GM19025 (cell line): Measurements from ENCODE around the gene TRIM72.
A peak's percentile ranks its signal among the peaks of the same experiment; 100 is the strongest.
"Not testable (repeated sequence)": the region's sequence is repeated elsewhere in the genome, so short reads cannot be mapped to it uniquely, and the experiment has no call there.

Source experiments
- ATAC-seq: cut with Tn5 transposase; IDR thresholded peaks from one replicate; pipeline ENCODE4 v1.9.1; 2021; ENCODE audit warnings: mild to moderate bottlenecking, low read depth, moderate library complexity; ENCODE audit not compliant: unreplicated experiment

Gene TRIM72

GRCh38 chr16:31213877-31214707 lies at the start of gene TRIM72:
TRIM72 (plus strand) TSS chr16:31214119; CDS start chr16:31214739, 620 bp downstream.
- no peak for ATAC-seq

DNA sequence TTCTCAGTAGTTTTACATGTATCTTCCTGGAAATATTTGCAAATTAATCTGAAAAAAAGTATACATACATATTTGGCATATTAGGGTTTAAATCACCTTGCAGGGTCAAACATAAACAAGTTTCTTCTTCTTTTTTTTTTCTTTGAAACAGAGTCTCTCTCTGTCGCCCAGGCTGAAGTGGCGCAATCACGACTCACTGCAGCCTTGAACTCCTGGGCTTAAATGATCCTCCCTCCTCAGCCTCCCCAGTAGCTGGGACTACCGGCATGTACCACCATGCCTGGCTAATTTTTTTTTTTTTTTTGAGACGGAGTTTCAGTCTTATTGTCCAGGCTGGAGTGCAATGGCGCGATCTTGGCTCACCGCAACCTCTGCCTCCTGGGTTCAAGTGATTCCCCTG lies 46.6 kb upstream of the TRIM72 start:
- no peak for ATAC-seq

DNA sequence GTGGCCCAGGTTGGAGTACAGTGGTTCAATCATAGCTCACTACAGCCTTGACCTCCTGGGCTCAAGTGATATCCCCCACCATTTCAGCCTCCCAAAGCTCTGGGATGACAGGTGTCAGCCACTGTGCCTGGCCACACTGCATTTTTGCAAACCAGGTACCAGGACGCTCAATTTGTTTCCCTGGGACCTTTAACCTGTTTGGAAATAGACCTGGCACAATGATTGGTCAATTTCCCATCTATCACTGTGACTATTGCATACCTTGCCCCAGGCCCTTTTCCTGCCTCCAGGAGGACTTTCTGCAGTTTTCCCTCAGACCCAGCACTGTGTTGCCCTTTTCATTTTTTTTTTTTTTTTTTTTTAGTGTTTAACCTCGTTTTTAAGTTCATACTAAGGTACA lies 45.1 kb upstream of the TRIM72 start:
- ATAC-seq = no peak

- not testable (repeated sequence) for ATAC-seq
These were observed 43.9 kb upstream of the TRIM72 start for GRCh38 chr16:31170048-31170447.

DNA sequence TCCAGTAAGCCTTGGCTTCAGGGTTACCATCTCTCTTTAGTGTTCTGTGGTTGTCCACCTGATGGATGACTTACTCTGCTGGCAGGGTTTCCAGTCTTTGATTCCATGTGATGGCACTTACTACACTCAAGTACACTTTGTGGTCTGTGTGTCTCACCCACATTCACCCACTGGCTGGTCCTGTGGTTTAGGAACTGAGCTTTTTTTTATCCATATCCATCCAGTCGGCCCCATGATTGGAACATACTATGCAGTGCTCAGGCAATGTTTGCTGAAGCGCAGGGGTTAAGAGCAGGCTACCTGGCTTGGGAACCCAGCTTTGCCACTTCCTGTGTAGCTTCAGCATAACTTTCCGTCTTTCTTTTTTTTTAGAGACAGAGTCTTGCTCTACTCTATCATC lies 36.8 kb upstream of the TRIM72 start:
- no peak for ATAC-seq

- ATAC-seq = no peak
These were observed 34.6 kb upstream of the TRIM72 start for GRCh38 chr16:31179219-31179746.

GRCh38 chr16:31179747-31180459 lies 34.0 kb upstream of the TRIM72 start, which contains the start of gene FUS:
FUS (plus strand) TSS chr16:31180139; CDS start chr16:31180215, 76 bp downstream.
- peak; percentile 48 for ATAC-seq

GRCh38 chr16:31181102-31181830 lies 32.7 kb upstream of the TRIM72 start:
- no peak for ATAC-seq

GRCh38 chr16:31182391-31182790 lies 31.5 kb upstream of the TRIM72 start:
- ATAC-seq = no peak

DNA sequence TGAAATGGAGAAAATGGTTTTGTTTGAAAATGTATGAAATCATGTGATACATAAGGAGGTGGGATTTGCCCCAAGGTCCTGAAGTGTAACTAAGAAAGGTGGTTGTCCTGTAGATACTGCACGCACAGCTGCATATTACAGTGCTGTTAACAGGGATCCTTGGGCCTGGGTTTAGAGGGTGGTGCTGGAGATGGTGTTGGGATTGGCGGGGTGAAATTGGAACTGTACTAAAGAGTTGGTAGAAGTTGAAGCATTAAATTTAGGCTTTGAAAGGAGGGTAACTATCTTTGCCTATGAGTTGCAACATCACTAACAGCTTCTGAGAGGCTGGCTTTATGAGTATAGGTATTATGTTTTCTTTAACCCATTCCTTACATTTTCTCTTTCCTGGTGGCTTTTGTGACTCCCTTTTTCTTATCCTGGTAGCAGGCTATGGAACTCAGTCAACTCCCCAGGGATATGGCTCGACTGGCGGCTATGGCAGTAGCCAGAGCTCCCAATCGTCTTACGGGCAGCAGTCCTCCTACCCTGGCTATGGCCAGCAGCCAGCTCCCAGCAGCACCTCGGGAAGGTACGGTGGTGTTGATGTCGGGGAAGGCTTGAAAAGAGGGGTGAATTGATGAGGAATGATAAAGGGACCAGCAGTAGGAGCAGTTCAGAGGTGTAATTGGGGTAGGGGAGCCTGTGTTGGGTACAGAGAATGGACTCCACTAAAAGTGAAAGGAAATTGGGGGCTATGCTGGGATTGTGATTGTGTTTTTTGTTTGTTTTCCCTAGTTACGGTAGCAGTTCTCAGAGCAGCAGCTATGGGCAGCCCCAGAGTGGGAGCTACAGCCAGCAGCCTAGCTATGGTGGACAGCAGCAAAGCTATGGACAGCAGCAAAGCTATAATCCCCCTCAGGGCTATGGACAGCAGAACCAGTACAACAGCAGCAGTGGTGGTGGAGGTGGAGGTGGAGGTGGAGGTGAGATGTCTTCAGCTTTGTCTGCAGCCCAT lies 30.2 kb upstream of the TRIM72 start:
- ATAC-seq = no peak

GRCh38 chr16:31184888-31185287 lies 29.0 kb upstream of the TRIM72 start:
- ATAC-seq = no peak

- ATAC-seq = no peak
These were observed 28.6 kb upstream of the TRIM72 start for GRCh38 chr16:31185339-31185738.

DNA sequence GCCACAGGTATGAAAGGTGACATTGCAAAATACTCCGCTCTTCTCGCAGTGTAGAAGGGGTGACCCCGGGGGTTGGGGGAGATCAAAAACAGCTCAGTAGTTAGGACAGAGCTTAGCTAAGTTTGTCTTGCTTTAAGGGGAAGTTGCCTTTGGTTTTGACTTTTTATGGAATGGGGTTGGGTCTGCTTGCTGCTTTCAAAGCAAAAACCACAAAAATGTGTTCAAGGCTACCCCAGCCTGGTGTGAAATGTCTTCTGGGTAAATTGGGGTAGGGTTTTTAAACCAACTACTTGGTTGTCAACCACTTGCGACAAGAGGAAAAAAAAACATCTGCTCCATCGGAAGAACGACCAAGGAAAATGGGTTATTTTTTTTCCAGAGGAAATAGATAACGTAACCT lies 27.7 kb upstream of the TRIM72 start:
- no peak for ATAC-seq

DNA sequence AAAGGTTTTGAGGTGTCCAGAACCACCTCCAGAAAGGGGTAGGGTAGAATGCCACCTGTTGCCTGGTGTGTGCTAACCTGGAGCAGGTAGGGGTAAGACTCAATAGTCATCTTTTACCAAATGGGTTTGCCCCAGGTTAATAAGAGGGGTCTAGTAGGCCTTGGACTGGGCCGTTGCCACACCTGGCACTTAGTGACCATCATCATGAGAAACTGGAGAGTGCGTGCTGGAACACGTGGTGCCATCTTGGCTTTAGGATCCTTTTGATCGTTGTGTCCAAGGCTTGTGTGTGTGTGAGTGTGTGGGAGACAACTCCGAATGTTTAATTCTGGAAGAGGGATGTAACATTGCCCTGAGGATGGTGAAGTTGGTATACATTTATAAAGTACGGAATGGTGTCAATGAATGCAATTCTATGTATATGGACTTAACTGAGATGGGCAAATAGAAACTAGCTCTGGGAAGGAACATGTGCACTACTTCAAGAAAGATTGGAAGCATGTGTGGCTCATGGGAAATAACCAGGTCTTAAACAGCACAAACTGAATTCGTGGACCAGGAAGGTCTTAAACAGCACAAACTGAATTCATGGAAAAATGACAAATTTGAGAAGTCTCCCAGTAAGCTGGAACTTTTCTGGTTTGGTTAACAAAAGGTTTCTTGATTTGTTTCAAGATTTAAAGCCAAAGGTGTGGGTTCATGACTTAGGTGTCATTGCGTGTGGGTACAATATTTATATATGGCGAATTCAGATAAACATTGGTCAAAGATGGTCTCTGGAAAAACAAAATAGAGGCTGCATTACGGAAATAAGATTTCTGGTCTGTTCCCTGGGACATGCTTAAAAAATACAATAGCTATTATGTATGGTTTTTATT lies 26.8 kb upstream of the TRIM72 start:
- no peak for ATAC-seq

GRCh38 chr16:31187808-31188189 lies 26.1 kb upstream of the TRIM72 start:
- no peak for ATAC-seq

DNA sequence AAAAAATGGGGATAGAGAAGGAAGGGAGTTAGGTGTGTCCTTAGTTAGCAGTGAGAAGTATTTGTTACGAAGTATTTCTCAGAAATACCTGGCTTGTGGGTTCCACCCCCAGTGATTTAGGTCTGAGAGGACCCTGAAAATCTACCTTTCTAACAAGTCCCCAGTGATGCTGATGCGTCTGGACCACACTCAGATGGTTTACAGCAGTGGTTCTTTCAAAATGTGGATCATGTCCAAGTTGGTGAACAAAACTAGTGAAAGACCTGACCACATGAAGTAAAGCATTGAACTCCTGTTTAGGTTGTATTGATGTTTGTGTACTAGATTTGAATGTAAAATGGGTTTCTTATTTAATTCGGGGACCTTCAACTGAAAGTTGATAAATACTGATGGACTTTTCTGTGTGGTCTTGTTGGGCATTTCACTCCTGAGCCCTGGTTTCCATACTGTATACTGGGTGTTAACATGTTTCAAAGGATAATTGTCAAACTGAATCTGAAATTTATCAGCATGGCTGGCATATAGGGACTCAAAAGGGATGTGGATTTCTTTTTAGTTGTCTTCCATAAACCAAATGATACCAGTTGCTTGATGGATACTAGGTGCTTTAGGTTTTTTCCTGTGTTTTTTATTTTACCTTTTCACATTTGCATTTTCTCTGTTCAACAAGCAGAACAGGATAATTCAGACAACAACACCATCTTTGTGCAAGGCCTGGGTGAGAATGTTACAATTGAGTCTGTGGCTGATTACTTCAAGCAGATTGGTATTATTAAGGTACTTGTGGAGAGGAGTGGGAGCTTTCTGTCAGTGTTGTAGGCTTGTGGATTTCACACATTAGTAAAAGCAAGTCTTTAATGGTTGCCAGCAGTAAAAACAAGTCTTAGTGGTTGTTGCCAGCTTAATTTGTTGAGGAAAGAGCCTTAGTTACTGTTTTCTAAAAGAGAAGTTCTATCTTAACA lies 25.2 kb upstream of the TRIM72 start:
- ATAC-seq = no peak

DNA sequence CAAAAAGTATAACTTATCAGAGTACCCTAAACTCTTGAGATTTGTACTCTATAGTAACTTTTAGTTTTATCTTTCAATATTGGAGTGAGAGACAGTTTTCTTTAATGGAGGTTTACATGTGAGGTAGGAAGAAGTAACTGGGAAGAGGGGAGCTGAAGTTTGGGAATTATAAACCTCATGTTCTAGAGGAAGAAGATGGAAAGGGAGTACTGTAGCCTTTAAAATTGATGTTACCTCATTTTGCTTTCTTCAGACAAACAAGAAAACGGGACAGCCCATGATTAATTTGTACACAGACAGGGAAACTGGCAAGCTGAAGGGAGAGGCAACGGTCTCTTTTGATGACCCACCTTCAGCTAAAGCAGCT lies 24.5 kb upstream of the TRIM72 start:
- ATAC-seq = no peak

DNA sequence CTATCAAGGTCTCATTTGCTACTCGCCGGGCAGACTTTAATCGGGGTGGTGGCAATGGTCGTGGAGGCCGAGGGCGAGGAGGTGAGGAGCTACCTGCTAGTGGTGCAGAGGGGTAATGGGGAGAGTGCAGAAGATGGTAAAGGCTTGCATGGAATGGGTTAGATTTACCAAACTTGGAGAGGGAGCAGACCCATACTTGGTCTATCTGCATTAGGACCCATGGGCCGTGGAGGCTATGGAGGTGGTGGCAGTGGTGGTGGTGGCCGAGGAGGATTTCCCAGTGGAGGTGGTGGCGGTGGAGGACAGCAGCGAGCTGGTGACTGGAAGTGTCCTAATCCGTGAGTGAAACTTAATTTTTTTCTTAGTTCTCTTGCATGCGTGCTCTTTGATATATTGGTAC lies 23.9 kb upstream of the TRIM72 start:
- no peak for ATAC-seq
